Neural cell (in vitro differentiated cells): ENCODE measurements around the gene NFIA. TPM values are rescaled to one million over a fixed set of nuclear protein-coding genes. Genes with fewer than 3 reads are reported as not detected.

Source experiments
- H2AFZ ChIP-seq: fragments of 200-600, 300-800 bp; sonication (generic), shearing (Covaris generic); 2 replicates; pipeline ENCODE4 v1.6.0; 2014; ENCODE audit warnings: low read depth, mild to moderate bottlenecking, antibody characterized with exemption, low read length, moderate library complexity
- H3F3A ChIP-seq: fragments of 200-600 bp; shearing (Covaris generic); 2 replicates; pipeline ENCODE4 v1.6.1; 2016; ENCODE audit warnings: mild to moderate bottlenecking, moderate library complexity, mixed read lengths, antibody characterized with exemption, low read length; ENCODE audit not compliant: insufficient read depth, poor library complexity, severe bottlenecking
- H3K27ac ChIP-seq: fragments of 200-600, 300-800 bp; sonication (generic), shearing (Covaris generic); 2 replicates; pipeline ENCODE4 v1.5.1; 2014; ENCODE audit warnings: mild to moderate bottlenecking, low read length, moderate library complexity
- H3K27me3 ChIP-seq: fragments of 300-800, 200-600 bp; sonication (generic), shearing (Covaris generic); 2 replicates; pipeline ENCODE4 v1.6.0; 2014; ENCODE audit warnings: mild to moderate bottlenecking, low read depth, low read length, moderate library complexity; ENCODE audit not compliant: insufficient read depth
- H3K36me3 ChIP-seq: fragments of 300-800, 200-600 bp; sonication (generic), shearing (Covaris generic); 2 replicates; pipeline ENCODE4 v1.5.1; 2014; ENCODE audit warnings: mild to moderate bottlenecking, antibody characterized with exemption, low read length, moderate library complexity; ENCODE audit not compliant: insufficient read depth
- H3K4me2 ChIP-seq: fragments of 300-800, 200-600 bp; sonication (generic), shearing (Covaris generic); 2 replicates; pipeline ENCODE4 v1.6.0; 2014; ENCODE audit warnings: mild to moderate bottlenecking, low read length
- H3K4me3 ChIP-seq: fragments of 300-800, 200-600 bp; sonication (generic), shearing (Covaris generic); 2 replicates; pipeline ENCODE4 v1.5.1; 2014; ENCODE audit warnings: mild to moderate bottlenecking, low read length, moderate library complexity
- H3K79me2 ChIP-seq: fragments of 200-600 bp; shearing (Covaris generic); replicated peaks from 2 replicates; pipeline ENCODE4 v1.6.0; 2014; ENCODE audit warnings: mild to moderate bottlenecking, low read length, moderate library complexity; ENCODE audit not compliant: insufficient read depth
- H3K9ac ChIP-seq: fragments of 300-800, 200-600 bp; sonication (generic), shearing (Covaris generic); 2 replicates; pipeline ENCODE4 v1.6.1; 2016; ENCODE audit warnings: mild to moderate bottlenecking, low read length, mixed read lengths
- H3K9me2 ChIP-seq: fragments of 200-600 bp; shearing (Covaris generic); 2 replicates; pipeline ENCODE4 v1.6.1; 2016; ENCODE audit warnings: mild to moderate bottlenecking, low read length, mixed read lengths; ENCODE audit not compliant: insufficient read depth
- H3K9me3 ChIP-seq: fragments of 200-600, 300-800 bp; sonication (generic), shearing (Covaris generic); 2 replicates; pipeline ENCODE4 v1.6.1; 2016; ENCODE audit warnings: mild to moderate bottlenecking, mixed run types, low read length, moderate library complexity, mixed read lengths
- H4K20me1 ChIP-seq: fragments of 200-600 bp; shearing (Covaris generic); 2 replicates; pipeline ENCODE4 v1.6.1; 2016; ENCODE audit warnings: mild to moderate bottlenecking, mixed run types; ENCODE audit not compliant: insufficient read depth
- EP300 ChIP-seq: fragments of 450-650 bp; conservative IDR thresholded peaks from 2 replicates; pipeline ENCODE4 v1.6.1; 2014; ENCODE audit warnings: antibody characterized with exemption, mild to moderate bottlenecking, moderate library complexity; ENCODE audit not compliant: poor library complexity, severe bottlenecking
- EZH2 ChIP-seq: fragments of 200-600, 300-800 bp; shearing (Covaris generic), sonication (generic); IDR thresholded peaks from 2 replicates; pipeline ENCODE4 v1.6.1; 2014; ENCODE audit warnings: antibody characterized with exemption, low read length, borderline replicate concordance, mild to moderate bottlenecking; ENCODE audit not compliant: insufficient read depth, poor library complexity, severe bottlenecking
- MXI1 ChIP-seq: fragments of 450-650 bp; conservative IDR thresholded peaks from 2 replicates; pipeline ENCODE4 v1.6.1; 2014; ENCODE audit warnings: antibody characterized with exemption, mild to moderate bottlenecking; ENCODE audit not compliant: poor library complexity, severe bottlenecking
- POLR2AphosphoS5 ChIP-seq: IDR thresholded peaks from 2 replicates; pipeline ENCODE4 v1.6.1; 2012
- RAD21 ChIP-seq: fragments of 450-650 bp; conservative IDR thresholded peaks from 2 replicates; pipeline ENCODE4 v1.6.1; 2014; ENCODE audit warnings: antibody characterized with exemption, mild to moderate bottlenecking, moderate library complexity
- SMC3 ChIP-seq: fragments of 450-650 bp; conservative IDR thresholded peaks from 2 replicates; pipeline ENCODE4 v1.6.1; 2014; ENCODE audit warnings: antibody characterized with exemption, mild to moderate bottlenecking, moderate library complexity; ENCODE audit not compliant: poor library complexity
- TAF1 ChIP-seq: IDR thresholded peaks from 2 replicates; pipeline ENCODE4 v1.6.1; 2012; ENCODE audit warnings: low read depth
- polyA plus RNA-seq: library from polyadenylated mRNA; depleted of rRNA; stranded (reverse); fragments of >200 nt; gene quantifications from 2 replicates; pipeline ENCODE4 v1.2.3, GENCODE V29; 2014
- TF ChIP-seq, protein P1 (sequence below): fragments of 450-650 bp; IDR thresholded peaks from 2 replicates; pipeline ENCODE4 v1.5.1; 2014; ENCODE audit warnings: antibody characterized with exemption, mild to moderate bottlenecking, moderate library complexity; ENCODE audit not compliant: poor library complexity, severe bottlenecking
- TF ChIP-seq, protein P2 (sequence below): IDR thresholded peaks from 2 replicates; pipeline ENCODE4 v1.6.1; 2012; ENCODE audit warnings: borderline replicate concordance

The NFIA gene
- polyA plus RNA-seq, 1 donor from 2014 or later, result 0.47 TPM

DNA sequence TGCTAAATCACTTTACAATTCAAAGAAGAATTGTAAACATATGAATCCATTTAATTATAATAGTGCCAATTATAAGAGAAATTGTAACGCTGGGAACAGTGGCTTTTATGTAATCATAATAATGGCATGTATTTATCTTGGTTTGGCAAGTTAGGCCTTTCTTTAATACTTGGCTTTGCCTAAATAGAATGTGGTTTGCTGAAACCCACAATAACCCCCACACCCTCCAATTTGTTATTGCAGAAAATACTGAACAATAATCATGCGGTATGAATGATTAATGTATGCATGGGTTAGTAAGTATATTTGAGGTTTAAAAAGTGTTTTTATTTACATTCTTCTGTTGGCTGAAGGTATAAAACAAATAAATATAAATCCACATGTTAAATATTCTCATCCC, 138.2 kb downstream of the NFIA start:
- H2AFZ ChIP-seq, result no peak overlapping the region
- no peaks in the 10 kb centered on the region for H3F3A ChIP-seq
- no peak overlapping the region for H3K27ac ChIP-seq
- H3K79me2 ChIP-seq, result no peaks in the 10 kb centered on the region
- no peaks in the 10 kb centered on the region for H3K9me3 ChIP-seq
- no peak overlapping the region for H3K4me2 ChIP-seq
- H3K36me3 ChIP-seq, result no peaks in the 10 kb centered on the region
- no peaks in the 10 kb centered on the region for H3K9me2 ChIP-seq
- H3K4me3 ChIP-seq, result no peak overlapping the region
- H4K20me1 ChIP-seq, result no peaks in the 10 kb centered on the region
- TF ChIP-seq MXI1, result no peak
- no peak for TF ChIP-seq POLR2AphosphoS5
- TF ChIP-seq, protein P1, sequence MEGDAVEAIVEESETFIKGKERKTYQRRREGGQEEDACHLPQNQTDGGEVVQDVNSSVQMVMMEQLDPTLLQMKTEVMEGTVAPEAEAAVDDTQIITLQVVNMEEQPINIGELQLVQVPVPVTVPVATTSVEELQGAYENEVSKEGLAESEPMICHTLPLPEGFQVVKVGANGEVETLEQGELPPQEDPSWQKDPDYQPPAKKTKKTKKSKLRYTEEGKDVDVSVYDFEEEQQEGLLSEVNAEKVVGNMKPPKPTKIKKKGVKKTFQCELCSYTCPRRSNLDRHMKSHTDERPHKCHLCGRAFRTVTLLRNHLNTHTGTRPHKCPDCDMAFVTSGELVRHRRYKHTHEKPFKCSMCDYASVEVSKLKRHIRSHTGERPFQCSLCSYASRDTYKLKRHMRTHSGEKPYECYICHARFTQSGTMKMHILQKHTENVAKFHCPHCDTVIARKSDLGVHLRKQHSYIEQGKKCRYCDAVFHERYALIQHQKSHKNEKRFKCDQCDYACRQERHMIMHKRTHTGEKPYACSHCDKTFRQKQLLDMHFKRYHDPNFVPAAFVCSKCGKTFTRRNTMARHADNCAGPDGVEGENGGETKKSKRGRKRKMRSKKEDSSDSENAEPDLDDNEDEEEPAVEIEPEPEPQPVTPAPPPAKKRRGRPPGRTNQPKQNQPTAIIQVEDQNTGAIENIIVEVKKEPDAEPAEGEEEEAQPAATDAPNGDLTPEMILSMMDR, result no peak
- no peak for TF ChIP-seq EZH2
- TF ChIP-seq, protein P2, sequence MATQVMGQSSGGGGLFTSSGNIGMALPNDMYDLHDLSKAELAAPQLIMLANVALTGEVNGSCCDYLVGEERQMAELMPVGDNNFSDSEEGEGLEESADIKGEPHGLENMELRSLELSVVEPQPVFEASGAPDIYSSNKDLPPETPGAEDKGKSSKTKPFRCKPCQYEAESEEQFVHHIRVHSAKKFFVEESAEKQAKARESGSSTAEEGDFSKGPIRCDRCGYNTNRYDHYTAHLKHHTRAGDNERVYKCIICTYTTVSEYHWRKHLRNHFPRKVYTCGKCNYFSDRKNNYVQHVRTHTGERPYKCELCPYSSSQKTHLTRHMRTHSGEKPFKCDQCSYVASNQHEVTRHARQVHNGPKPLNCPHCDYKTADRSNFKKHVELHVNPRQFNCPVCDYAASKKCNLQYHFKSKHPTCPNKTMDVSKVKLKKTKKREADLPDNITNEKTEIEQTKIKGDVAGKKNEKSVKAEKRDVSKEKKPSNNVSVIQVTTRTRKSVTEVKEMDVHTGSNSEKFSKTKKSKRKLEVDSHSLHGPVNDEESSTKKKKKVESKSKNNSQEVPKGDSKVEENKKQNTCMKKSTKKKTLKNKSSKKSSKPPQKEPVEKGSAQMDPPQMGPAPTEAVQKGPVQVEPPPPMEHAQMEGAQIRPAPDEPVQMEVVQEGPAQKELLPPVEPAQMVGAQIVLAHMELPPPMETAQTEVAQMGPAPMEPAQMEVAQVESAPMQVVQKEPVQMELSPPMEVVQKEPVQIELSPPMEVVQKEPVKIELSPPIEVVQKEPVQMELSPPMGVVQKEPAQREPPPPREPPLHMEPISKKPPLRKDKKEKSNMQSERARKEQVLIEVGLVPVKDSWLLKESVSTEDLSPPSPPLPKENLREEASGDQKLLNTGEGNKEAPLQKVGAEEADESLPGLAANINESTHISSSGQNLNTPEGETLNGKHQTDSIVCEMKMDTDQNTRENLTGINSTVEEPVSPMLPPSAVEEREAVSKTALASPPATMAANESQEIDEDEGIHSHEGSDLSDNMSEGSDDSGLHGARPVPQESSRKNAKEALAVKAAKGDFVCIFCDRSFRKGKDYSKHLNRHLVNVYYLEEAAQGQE, result no peak
- TF ChIP-seq SMC3, result no peak
- no peak for TF ChIP-seq RAD21
- no peak for TF ChIP-seq EP300
- TF ChIP-seq TAF1, result no peak
- no peak overlapping the region for H3K9ac ChIP-seq
- no peaks in the 10 kb centered on the region for H3K27me3 ChIP-seq

DNA sequence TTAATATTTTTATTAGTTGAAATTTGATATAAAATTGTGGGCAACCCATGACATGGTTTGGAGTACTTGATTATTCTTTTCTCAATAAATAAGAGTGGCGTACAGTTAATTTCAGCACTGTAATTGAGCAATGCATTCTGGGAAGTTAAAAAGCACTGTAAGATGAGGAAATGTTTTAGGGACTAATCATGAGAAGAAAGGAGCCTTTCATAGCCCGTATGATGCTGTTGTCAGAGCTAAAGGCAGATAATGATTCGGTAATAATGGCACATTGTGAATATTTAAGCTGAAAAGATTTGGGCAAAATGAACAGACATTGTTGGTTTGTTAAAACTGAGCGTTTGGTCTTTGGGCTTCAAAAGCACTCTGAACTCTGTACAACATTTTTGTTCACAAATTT, 139.3 kb downstream of the NFIA start:
- no peak overlapping the region for H3K4me3 ChIP-seq

More for the DNA sequence above, 139.3 kb downstream of the NFIA start:
- Histone ChIP-seq H3K9me3 (no peaks in the 10 kb centered on the region), H3K9me2 (no peaks in the 10 kb centered on the region), H3K27me3 (no peaks in the 10 kb centered on the region), H3K27ac (no peak overlapping the region), H2AFZ (no peak overlapping the region), H3K36me3 (no peaks in the 10 kb centered on the region), H4K20me1 (no peaks in the 10 kb centered on the region), H3F3A (no peaks in the 10 kb centered on the region), H3K79me2 (no peaks in the 10 kb centered on the region), H3K9ac (no peak overlapping the region), H3K4me2 (no peak overlapping the region)
- TF ChIP-seq POLR2AphosphoS5 (no peak), SMC3 (no peak), MXI1 (no peak), EZH2 (no peak), RAD21 (no peak), TAF1 (no peak), EP300 (no peak)
- TF ChIP-seq, protein P1, result no peak
- TF ChIP-seq, protein P2, result no peak
